ENCODE measurements around the gene GGA1. TPM values are rescaled to one million over a fixed set of nuclear protein-coding genes. Genes with fewer than 3 reads are reported as not detected.
A peak's percentile ranks its signal among the peaks of the same experiment; 100 is the strongest.

Gene GGA1
- total and polyA plus RNA-seq, 10 of the 15 experiments (the other 5 are each of a cell fraction or from before 2014, with no cell fraction given): 1.4 to 79.4 (median 44.4) TPM

- in situ Hi-C loops (cut with MboI) (no loop called here), intact Hi-C loops (cut with micrococcal nuclease; ENCODE audit: unreplicated experiment) (no loop called here)
- ChIA-PET SMC1A (ENCODE audit: uncharacterized antibody, unreplicated experiment) (interaction anchor here (1.4 kb wide), 1 partner anchor 14 kb away, joined by 3 read pairs; no protein-coding TSS in a partner anchor), POLR2A (interaction anchor here (0.9 kb wide), 1 partner anchor 57 kb away, joined by 4 read pairs; no protein-coding TSS in a partner anchor), CTCF (interaction anchor here (0.7 to 11.8 kb wide), 12 partner anchors 13 to 259 kb away, joined by 3 to 178 read pairs (median 26); partner anchors contain the start of genes LGALS1, NOL12 and SH3BP1), RAD21 (ENCODE audit: unreplicated experiment) (interaction anchor here (0.9 to 5.4 kb wide), 4 partner anchors 13 to 37 kb away, joined by 4 to 50 read pairs (median 4); partner anchors contain the start of gene SH3BP1)
- H3K27ac ChIP-seq (ENCODE audit: control insufficient read depth, insufficient read depth): no peak overlapping the region
- DNase-seq (ENCODE audit: low read depth, low spot score) (no peak), FAIRE-seq (no peak), ATAC-seq (no peak)
- no peak overlapping the region for H3K4me3 ChIP-seq
- H3K36me3 ChIP-seq (ENCODE audit: control insufficient read depth in 2 of 2, insufficient read depth in 2 of 2, low read length in 1 of 2): no peaks in the 10 kb centered on the region
- no peak overlapping the region for H3K9ac ChIP-seq (ENCODE audit: control insufficient read depth, insufficient read depth, low read length)
- no peaks in the 10 kb centered on the region for H4K20me1 ChIP-seq (ENCODE audit: control insufficient read depth, insufficient read depth)
- H2AFZ ChIP-seq (ENCODE audit: control insufficient read depth, low read depth, low read length): peak overlapping the region; percentile 6
- H3K9me3 ChIP-seq (replicated peaks; ENCODE audit: control insufficient read depth, insufficient read depth, low read length): no peaks in the 10 kb centered on the region
- H3K4me2 ChIP-seq (ENCODE audit: control insufficient read depth, insufficient read depth): no peak overlapping the region
- H3K79me2 ChIP-seq (ENCODE audit: control insufficient read depth, insufficient read depth, low read length): peaks cover 11% of the 10 kb centered on the region
- no TSS peak for BruUV-seq (replicated peaks)
- no peaks in the 10 kb centered on the region for H3K27me3 ChIP-seq (replicated peaks in 1 of 2; ENCODE audit: control insufficient read depth in 2 of 2, insufficient read depth in 2 of 2, low read length in 1 of 2)
- peaks cover 10% of the 10 kb centered on the region for H3K4me1 ChIP-seq (ENCODE audit: control insufficient read depth, insufficient read depth, low read length)
- WGBS (ENCODE audit: insufficient coverage, insufficient replicate concordance, low lambda C conversion rate, missing lambda C conversion rate): 2% methylated on average over 5 of the region's 5 CpGs
- TF ChIP-seq MEF2B (IDR thresholded peaks at IDR 0.05; ENCODE audit: partially characterized antibody, poor library complexity, severe bottlenecking): peak; percentile 46
- TF ChIP-seq TCF7 (IDR thresholded peaks at IDR 0.05; ENCODE audit: borderline replicate concordance): peak; percentile 63; the same call in 1 of the 2 replicates
- no peak for TF ChIP-seq NRF1 (conservative IDR thresholded peaks at IDR 0.05; ENCODE audit: low read depth, low read length)
- peak; percentile 63 for TF ChIP-seq USF1 (IDR thresholded peaks at IDR 0.05; ENCODE audit: borderline replicate concordance, extremely low read length, insufficient read depth, low read depth, low read length)
- TF ChIP-seq RELA (IDR thresholded peaks at IDR 0.05; ENCODE audit: borderline replicate concordance, partially characterized antibody): no peak
- peak; percentile 80 for TF ChIP-seq RAD51 (IDR thresholded peaks at IDR 0.05)
- TF ChIP-seq FOXM1 (IDR thresholded peaks at IDR 0.05; ENCODE audit: low read depth, low read length): no peak
- TF ChIP-seq RUNX3 (IDR thresholded peaks at IDR 0.05; ENCODE audit: low read length): peak; percentile 63
- peak; percentile 40; the same call in 1 of the 2 replicates for TF ChIP-seq ZNF687 (IDR thresholded peaks at IDR 0.05)
- TF ChIP-seq MAX (IDR thresholded peaks at IDR 0.05; ENCODE audit: low read depth, low read length): peak; percentile 21; the same call in 1 of the 2 replicates
- peak; percentile 40; the same call in 1 of the 2 replicates for TF ChIP-seq USF2 (IDR thresholded peaks at IDR 0.05; ENCODE audit: borderline replicate concordance, low read depth, low read length)
- TF ChIP-seq YY1 (IDR thresholded peaks at IDR 0.05; ENCODE audit: low read depth, low read length): no peak
- TF ChIP-seq ATF3 (IDR thresholded peaks at IDR 0.05; ENCODE audit: borderline replicate concordance, extremely low read depth, low read depth, low read length): 0 out of 2 replicates have a peak, but pooled peaks have one; percentile 35
- peak in 1 of 2 experiments; percentile 7; a peak in 1 of 4 replicates for TF ChIP-seq BHLHE40 (IDR thresholded peaks at IDR 0.05; ENCODE audit: borderline replicate concordance in 1 of 2, low read depth in 2 of 2, low read length in 1 of 2)
Measured at GRCh38 chr22:37604875-37605274, 3.8 kb upstream of the GGA1 start.

Measured in GM12878 (cell line).